DOHH2 (cell line): ENCODE data around the gene HNRNPC.
"Not testable (repeated sequence)": the region's sequence is repeated elsewhere in the genome, so short reads cannot be mapped to it uniquely, and the experiment has no call there.

Experiments
- H3F3A ChIP-seq: fragments of 200-600 bp; sonication (generic), shearing (Covaris generic); 2 replicates; pipeline ENCODE4 v1.6.0; 2016; ENCODE audit warnings: antibody characterized with exemption, mild to moderate bottlenecking; ENCODE audit not compliant: control insufficient read depth, insufficient read depth
- H3K27ac ChIP-seq: fragments of 200-600 bp; sonication (generic); 2 replicates; pipeline ENCODE4 v1.5.1; 2014; ENCODE audit warnings: low read depth, mild to moderate bottlenecking, low read length, moderate library complexity
- H3K27me3 ChIP-seq: fragments of 200-600 bp; sonication (generic); 2 replicates; pipeline ENCODE4 v1.6.1; 2014; ENCODE audit warnings: mild to moderate bottlenecking, low read length, mixed read lengths; ENCODE audit not compliant: control insufficient read depth
- H3K36me3 ChIP-seq: fragments of 200-600 bp; sonication (generic); 2 replicates; pipeline ENCODE4 v1.6.1; 2014; ENCODE audit warnings: mild to moderate bottlenecking, low read length, moderate library complexity, mixed read lengths; ENCODE audit not compliant: control insufficient read depth
- H3K4me1 ChIP-seq: fragments of 200-600 bp; sonication (generic); 2 replicates; pipeline ENCODE4 v1.6.1; 2014; ENCODE audit warnings: mild to moderate bottlenecking, low read length, mixed read lengths; ENCODE audit not compliant: control insufficient read depth
- H3K4me2 ChIP-seq: fragments of 200-600 bp; sonication (generic); 2 replicates; pipeline ENCODE4 v1.6.0; 2014; ENCODE audit warnings: mild to moderate bottlenecking, low read length, moderate library complexity
- H3K4me3 ChIP-seq: fragments of 200-600 bp; sonication (generic); 2 replicates; pipeline ENCODE4 v1.5.1; 2014; ENCODE audit warnings: mild to moderate bottlenecking, low read length, mixed read lengths
- H3K79me2 ChIP-seq: fragments of 200-600 bp; sonication (generic); 2 replicates; pipeline ENCODE4 v1.6.1; 2014; ENCODE audit warnings: mild to moderate bottlenecking, low read length, mixed read lengths; ENCODE audit not compliant: control insufficient read depth
- H3K9me2 ChIP-seq: fragments of 200-600 bp; sonication (generic); replicated peaks from 2 replicates; pipeline ENCODE4 v1.6.1; 2014; ENCODE audit warnings: mild to moderate bottlenecking, low read length, mixed read lengths; ENCODE audit not compliant: control insufficient read depth
- H3K9me3 ChIP-seq: fragments of 200-600 bp; sonication (generic); 2 replicates; pipeline ENCODE4 v1.6.1; 2014; ENCODE audit warnings: antibody characterized with exemption, low read length, mixed read lengths; ENCODE audit not compliant: control insufficient read depth, insufficient read depth
- H4K20me1 ChIP-seq: fragments of 200-600 bp; sonication (generic); 2 replicates; pipeline ENCODE4 v1.6.0; 2014; ENCODE audit warnings: low read depth, mild to moderate bottlenecking, antibody characterized with exemption, low read length, moderate library complexity; ENCODE audit not compliant: control insufficient read depth, insufficient read depth
- CTCF ChIP-seq: fragments of 200-600 bp; sonication (generic); IDR thresholded peaks from one replicate; pipeline ENCODE4 v1.5.1; 2014; ENCODE audit warnings: antibody characterized with exemption, mild to moderate bottlenecking, low read depth, low read length; ENCODE audit not compliant: poor library complexity, severe bottlenecking
- EZH2phosphoT487 ChIP-seq: fragments of 200-600 bp; sonication (generic); IDR thresholded peaks from 2 replicates; pipeline ENCODE4 v1.6.1; 2017; ENCODE audit warnings: borderline replicate concordance, mild to moderate bottlenecking, antibody characterized with exemption, low read length, moderate library complexity, mixed read lengths

The HNRNPC gene

DNA sequence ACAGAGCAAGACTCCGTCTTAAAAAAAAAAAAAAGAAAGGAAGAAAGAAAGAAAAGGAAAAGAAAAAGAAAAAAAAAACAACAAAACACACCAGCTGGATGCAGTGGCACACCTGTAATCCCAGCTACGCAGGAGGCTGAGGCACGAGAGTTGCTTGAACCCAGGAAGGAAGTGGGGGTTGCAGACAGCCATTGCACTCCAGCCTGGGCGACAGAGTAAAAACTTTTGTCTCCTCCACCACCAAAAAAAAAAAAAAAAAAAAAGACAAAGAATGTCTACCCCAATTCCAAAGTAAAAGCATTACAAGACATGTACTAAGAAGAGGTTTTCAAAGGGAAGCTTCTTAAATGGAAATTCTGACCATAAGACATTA, 53.4 kb downstream of the HNRNPC start:
- no peak overlapping the region for H3K4me3 ChIP-seq
- H4K20me1 ChIP-seq: peaks cover 69% of the 10 kb centered on the region
- H3K4me2 ChIP-seq: no peak overlapping the region
- peaks cover 90% of the 10 kb centered on the region for H3F3A ChIP-seq
- H3K27ac ChIP-seq: no peak overlapping the region
- no peaks in the 10 kb centered on the region for H3K9me3 ChIP-seq
- no peaks in the 10 kb centered on the region for H3K4me1 ChIP-seq
- peaks cover 75% of the 10 kb centered on the region for H3K79me2 ChIP-seq
- peaks cover 99% of the 10 kb centered on the region for H3K36me3 ChIP-seq
- TF ChIP-seq EZH2phosphoT487 (no peak), CTCF (no peak)
- H3K27me3 ChIP-seq: no peaks in the 10 kb centered on the region
- H3K9me2 ChIP-seq: no peaks in the 10 kb centered on the region

DNA sequence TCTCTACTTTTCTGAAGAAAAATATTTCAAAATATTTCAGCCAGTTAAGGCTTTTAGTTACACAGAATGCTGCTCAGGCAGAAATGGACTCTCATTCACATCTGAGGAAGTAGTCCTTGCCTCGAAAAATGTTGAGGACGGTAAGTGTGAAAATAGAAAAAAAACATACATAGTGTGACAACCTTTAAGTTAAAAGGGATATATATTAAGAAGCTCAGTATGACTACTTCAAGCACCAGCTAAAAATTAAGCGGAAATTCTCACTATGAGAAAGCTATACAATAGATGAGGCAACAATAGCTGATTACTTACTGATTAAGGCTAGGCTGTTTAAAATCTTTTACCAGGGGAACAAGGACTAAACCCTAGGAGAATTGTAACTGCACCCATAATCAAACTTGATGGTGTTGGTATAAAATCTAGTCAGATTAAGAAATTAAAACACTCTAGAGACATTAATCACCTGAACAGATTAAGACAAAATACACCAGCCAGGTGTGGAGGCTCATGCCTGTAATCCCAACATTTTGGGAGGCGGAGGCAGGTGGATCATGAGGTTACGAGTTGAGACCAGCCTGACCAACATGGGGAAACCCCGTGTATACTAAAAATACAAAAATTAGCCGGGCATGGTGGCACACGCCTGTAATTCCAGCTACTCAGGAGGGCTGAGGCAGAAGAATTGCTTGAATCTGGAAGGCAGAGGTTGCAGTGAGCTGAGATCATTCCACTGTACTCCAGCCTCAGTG, 53.9 kb downstream of the HNRNPC start:
- H3K9me3 ChIP-seq: no peaks in the 10 kb centered on the region
- no peak for TF ChIP-seq EZH2phosphoT487
- no peak for TF ChIP-seq CTCF
- no peaks in the 10 kb centered on the region for H3K4me1 ChIP-seq
- peaks cover 64% of the 10 kb centered on the region for H4K20me1 ChIP-seq
- peaks cover 87% of the 10 kb centered on the region for H3F3A ChIP-seq
- H3K4me3 ChIP-seq: no peak overlapping the region
- peaks cover 70% of the 10 kb centered on the region for H3K79me2 ChIP-seq
- H3K27ac ChIP-seq: no peak overlapping the region
- H3K9me2 ChIP-seq: no peaks in the 10 kb centered on the region
- H3K27me3 ChIP-seq: no peaks in the 10 kb centered on the region
- peaks cover 94% of the 10 kb centered on the region for H3K36me3 ChIP-seq
- no peak overlapping the region for H3K4me2 ChIP-seq

DNA sequence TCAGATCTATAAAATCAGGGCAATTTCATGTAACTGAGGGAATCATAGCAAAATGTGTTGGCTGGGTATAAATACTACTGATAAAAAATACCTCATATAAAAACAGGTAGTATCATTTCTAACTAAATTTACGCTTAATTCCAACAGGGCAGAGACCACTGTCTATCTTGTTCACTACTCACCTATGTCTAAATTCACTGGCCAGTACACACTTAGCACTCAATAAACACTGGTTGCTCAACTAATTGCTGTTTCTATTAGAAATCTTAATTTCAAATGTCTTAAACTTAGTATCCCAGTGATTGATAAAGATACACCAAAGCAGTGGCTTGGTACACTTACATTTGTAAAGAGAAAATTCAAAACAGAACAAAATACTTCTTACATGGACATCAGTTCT, 55.6 kb downstream of the HNRNPC start:
- Histone ChIP-seq H4K20me1 (peaks cover 60% of the 10 kb centered on the region), H3K27ac (no peak overlapping the region)
- no peak for TF ChIP-seq EZH2phosphoT487
- TF ChIP-seq CTCF: no peak

DNA sequence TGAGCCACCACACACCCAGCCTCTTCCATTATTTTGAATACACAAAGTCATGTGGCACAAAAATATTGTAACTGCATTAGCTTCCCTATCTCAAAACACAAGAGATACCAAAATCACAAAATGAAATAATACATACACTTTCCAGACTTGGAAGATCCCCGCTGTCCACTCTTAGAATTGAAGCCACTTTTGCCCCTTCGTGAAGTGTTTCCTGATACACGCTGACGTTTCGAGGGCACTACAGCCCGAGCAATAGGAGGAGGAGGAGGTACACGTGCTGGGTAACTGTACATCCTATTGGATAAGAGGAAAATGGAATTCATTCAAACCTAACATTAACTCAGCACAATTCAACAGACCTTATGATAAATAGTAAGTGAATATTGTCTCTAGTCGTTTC, 56.4 kb downstream of the HNRNPC start:
- H3K27ac ChIP-seq, H3K9me3 ChIP-seq, H3K4me2 ChIP-seq, H3K4me3 ChIP-seq, H3K27me3 ChIP-seq, H3K4me1 ChIP-seq, H3K9me2 ChIP-seq: not testable (repeated sequence)
- Histone ChIP-seq H4K20me1 (peaks cover 68% of the 10 kb centered on the region), H3K79me2 (peaks cover 47% of the 10 kb centered on the region), H3F3A (peaks cover 91% of the 10 kb centered on the region), H3K36me3 (peaks cover 93% of the 10 kb centered on the region)

More for the DNA sequence above, 55.6 kb downstream of the HNRNPC start:
- Histone ChIP-seq H3F3A (peaks cover 90% of the 10 kb centered on the region), H3K4me3 (no peak overlapping the region), H3K27me3 (no peaks in the 10 kb centered on the region), H3K4me2 (no peak overlapping the region), H3K79me2 (peaks cover 55% of the 10 kb centered on the region), H3K36me3 (peaks cover 93% of the 10 kb centered on the region), H3K9me2 (no peaks in the 10 kb centered on the region), H3K9me3 (no peaks in the 10 kb centered on the region), H3K4me1 (no peaks in the 10 kb centered on the region)
